WTC11 (cell line): Measurements from ENCODE around the gene OGFR. TPM values are rescaled to one million over a fixed set of nuclear protein-coding genes. Genes with fewer than 3 reads are reported as not detected.

Experiments used
- ATAC-seq: fragments of 200-7000 bp; cut with Tn5 transposase; 2 replicates; pipeline ENCODE4 v1.10.0; 2021; ENCODE audit warnings: mild to moderate bottlenecking, moderate library complexity
- CTCF ChIA-PET: fragments of 300-600 bp; sonication (Branson Sonifier 250); formaldehyde crosslinking; loops from one replicate; lab custom pipeline; 2021; ENCODE audit warnings: antibody characterized with exemption; lab: Charles Lee
- POLR2A ChIA-PET: fragments of 350-600 bp; sonication (Branson Sonifier 250); formaldehyde crosslinking; loops from one replicate; lab custom pipeline; 2021; ENCODE audit warnings: antibody characterized with exemption; lab: Charles Lee
- DNase-seq: peaks from one replicate; pipeline ENCODE4 v3.0.0; 2021; ENCODE audit warnings: low spot score
- H3K27ac Mint-ChIP-seq: 2 replicates; pipeline ENCODE4 v1.8.0; 2021; ENCODE audit warnings: mixed read lengths
- H3K27me3 Mint-ChIP-seq: 2 replicates; pipeline ENCODE4 v1.8.0; 2021; ENCODE audit warnings: low read depth, mild to moderate bottlenecking, moderate library complexity, mixed read lengths
- H3K36me3 Mint-ChIP-seq: 2 replicates; pipeline ENCODE4 v1.8.0; 2021; ENCODE audit warnings: mixed read lengths
- H3K4me1 Mint-ChIP-seq: 2 replicates; pipeline ENCODE4 v1.8.0; 2022; ENCODE audit warnings: mixed read lengths
- H3K4me3 Mint-ChIP-seq: 2 replicates; pipeline ENCODE4 v1.8.0; 2021; ENCODE audit warnings: mild to moderate bottlenecking, moderate library complexity, mixed read lengths
- H3K9me3 Mint-ChIP-seq: 2 replicates; pipeline ENCODE4 v1.8.0; 2021; ENCODE audit warnings: mixed read lengths
- AR ChIP-seq: fragments of 250-450 bp; sonication (Bioruptor Pico); IDR thresholded peaks from 2 replicates; pipeline ENCODE4 v1.9.0; 2021; ENCODE audit warnings: mild to moderate bottlenecking
- ATF1 ChIP-seq: sonication (generic); formaldehyde crosslinking; IDR thresholded peaks from 2 replicates; pipeline ENCODE4 v1.8.1; 2023; ENCODE audit warnings: mild to moderate bottlenecking, moderate library complexity, missing genetic modification reagents
- CREM ChIP-seq: sonication (generic); formaldehyde crosslinking; IDR thresholded peaks from 2 replicates; pipeline ENCODE4 v1.8.1; 2022; ENCODE audit warnings: mild to moderate bottlenecking, missing genetic modification reagents, moderate library complexity
- FOXJ3 ChIP-seq: sonication (generic); formaldehyde crosslinking; IDR thresholded peaks from 2 replicates; pipeline ENCODE4 v1.9.0; 2021; ENCODE audit warnings: missing genetic modification reagents, mild to moderate bottlenecking, borderline replicate concordance
- FOXK1 ChIP-seq: sonication (generic); formaldehyde crosslinking; IDR thresholded peaks from 2 replicates; pipeline ENCODE4 v1.8.0; 2022; ENCODE audit warnings: mild to moderate bottlenecking, moderate library complexity, missing genetic modification reagents
- HMGXB4 ChIP-seq: sonication (generic); formaldehyde crosslinking; IDR thresholded peaks from 2 replicates; pipeline ENCODE4 v1.8.1; 2023; ENCODE audit warnings: mild to moderate bottlenecking, moderate library complexity, missing genetic modification reagents
- JUN ChIP-seq: sonication (generic); formaldehyde crosslinking; IDR thresholded peaks from 2 replicates; pipeline ENCODE4 v1.8.0; 2023; ENCODE audit warnings: mild to moderate bottlenecking, missing genetic modification reagents
- KAT7 ChIP-seq: sonication (generic); formaldehyde crosslinking; IDR thresholded peaks from 2 replicates; pipeline ENCODE4 v1.8.1; 2023; ENCODE audit warnings: missing genetic modification reagents, mild to moderate bottlenecking, borderline replicate concordance
- MXD4 ChIP-seq: fragments of 250-450 bp; sonication (Bioruptor Pico); IDR thresholded peaks from 2 replicates; pipeline ENCODE4 v1.8.0; 2021; ENCODE audit warnings: mild to moderate bottlenecking, moderate library complexity, borderline replicate concordance
- RELA ChIP-seq: sonication (generic); formaldehyde crosslinking; IDR thresholded peaks from 2 replicates; pipeline ENCODE4 v1.8.1; 2022; ENCODE audit warnings: missing genetic modification reagents, mild to moderate bottlenecking, borderline replicate concordance
- SMAD4 ChIP-seq: sonication (generic); formaldehyde crosslinking; IDR thresholded peaks from 2 replicates; pipeline ENCODE4 v1.8.0; 2022; ENCODE audit warnings: mild to moderate bottlenecking, missing genetic modification reagents
- STAT6 ChIP-seq: sonication (generic); formaldehyde crosslinking; conservative IDR thresholded peaks from 2 replicates; pipeline ENCODE4 v1.8.1; 2023; ENCODE audit warnings: mild to moderate bottlenecking, low read depth, missing genetic modification reagents, moderate library complexity
- TEAD4 ChIP-seq: sonication (generic); formaldehyde crosslinking; IDR thresholded peaks from 2 replicates; pipeline ENCODE4 v1.8.0; 2022; ENCODE audit warnings: mild to moderate bottlenecking, missing genetic modification reagents
- ZNF263 ChIP-seq: sonication (generic); formaldehyde crosslinking; IDR thresholded peaks from 2 replicates; pipeline ENCODE4 v1.8.1; 2022; ENCODE audit warnings: low read depth, mild to moderate bottlenecking, moderate library complexity, missing genetic modification reagents
- ZNF671 ChIP-seq: fragments of 250-450 bp; sonication (Bioruptor Pico); IDR thresholded peaks from 2 replicates; pipeline ENCODE4 v1.8.0; 2021; ENCODE audit warnings: mild to moderate bottlenecking
- total RNA-seq: library from RNA; stranded (reverse); gene quantifications from 3 replicates; pipeline ENCODE4 v1.2.3, GENCODE V29; 2021
- TF ChIP-seq, protein P1 (sequence below): sonication (generic); formaldehyde crosslinking; IDR thresholded peaks from 2 replicates; pipeline ENCODE4 v1.8.1; 2023; ENCODE audit warnings: mild to moderate bottlenecking, missing genetic modification reagents, moderate library complexity
- TF ChIP-seq, protein P2 (sequence below): sonication (generic); formaldehyde crosslinking; IDR thresholded peaks from 2 replicates; pipeline ENCODE4 v1.8.1; 2022; ENCODE audit warnings: mild to moderate bottlenecking, missing genetic modification reagents, moderate library complexity, borderline replicate concordance
- TF ChIP-seq, protein P3 (sequence below): sonication (generic); formaldehyde crosslinking; IDR thresholded peaks from 2 replicates; pipeline ENCODE4 v1.8.0; 2023; ENCODE audit warnings: missing genetic modification reagents, mild to moderate bottlenecking, borderline replicate concordance

OGFR gene
- total RNA-seq, 1 experiment from 2014 or later = 43.3 TPM

- TF ChIP-seq ZNF671 = no peak
- TF ChIP-seq, protein P1, sequence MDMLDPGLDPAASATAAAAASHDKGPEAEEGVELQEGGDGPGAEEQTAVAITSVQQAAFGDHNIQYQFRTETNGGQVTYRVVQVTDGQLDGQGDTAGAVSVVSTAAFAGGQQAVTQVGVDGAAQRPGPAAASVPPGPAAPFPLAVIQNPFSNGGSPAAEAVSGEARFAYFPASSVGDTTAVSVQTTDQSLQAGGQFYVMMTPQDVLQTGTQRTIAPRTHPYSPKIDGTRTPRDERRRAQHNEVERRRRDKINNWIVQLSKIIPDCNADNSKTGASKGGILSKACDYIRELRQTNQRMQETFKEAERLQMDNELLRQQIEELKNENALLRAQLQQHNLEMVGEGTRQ (CRISPR knock-in tag) = no peak
- no peak for TF ChIP-seq CREM
- no peak for TF ChIP-seq MXD4 (CRISPR knock-in tag)
- no peak for TF ChIP-seq ZNF263 (CRISPR knock-in tag)
- TF ChIP-seq, protein P2, sequence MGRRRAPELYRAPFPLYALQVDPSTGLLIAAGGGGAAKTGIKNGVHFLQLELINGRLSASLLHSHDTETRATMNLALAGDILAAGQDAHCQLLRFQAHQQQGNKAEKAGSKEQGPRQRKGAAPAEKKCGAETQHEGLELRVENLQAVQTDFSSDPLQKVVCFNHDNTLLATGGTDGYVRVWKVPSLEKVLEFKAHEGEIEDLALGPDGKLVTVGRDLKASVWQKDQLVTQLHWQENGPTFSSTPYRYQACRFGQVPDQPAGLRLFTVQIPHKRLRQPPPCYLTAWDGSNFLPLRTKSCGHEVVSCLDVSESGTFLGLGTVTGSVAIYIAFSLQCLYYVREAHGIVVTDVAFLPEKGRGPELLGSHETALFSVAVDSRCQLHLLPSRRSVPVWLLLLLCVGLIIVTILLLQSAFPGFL = no peak
- TF ChIP-seq RELA = no peak
- TF ChIP-seq, protein P3, sequence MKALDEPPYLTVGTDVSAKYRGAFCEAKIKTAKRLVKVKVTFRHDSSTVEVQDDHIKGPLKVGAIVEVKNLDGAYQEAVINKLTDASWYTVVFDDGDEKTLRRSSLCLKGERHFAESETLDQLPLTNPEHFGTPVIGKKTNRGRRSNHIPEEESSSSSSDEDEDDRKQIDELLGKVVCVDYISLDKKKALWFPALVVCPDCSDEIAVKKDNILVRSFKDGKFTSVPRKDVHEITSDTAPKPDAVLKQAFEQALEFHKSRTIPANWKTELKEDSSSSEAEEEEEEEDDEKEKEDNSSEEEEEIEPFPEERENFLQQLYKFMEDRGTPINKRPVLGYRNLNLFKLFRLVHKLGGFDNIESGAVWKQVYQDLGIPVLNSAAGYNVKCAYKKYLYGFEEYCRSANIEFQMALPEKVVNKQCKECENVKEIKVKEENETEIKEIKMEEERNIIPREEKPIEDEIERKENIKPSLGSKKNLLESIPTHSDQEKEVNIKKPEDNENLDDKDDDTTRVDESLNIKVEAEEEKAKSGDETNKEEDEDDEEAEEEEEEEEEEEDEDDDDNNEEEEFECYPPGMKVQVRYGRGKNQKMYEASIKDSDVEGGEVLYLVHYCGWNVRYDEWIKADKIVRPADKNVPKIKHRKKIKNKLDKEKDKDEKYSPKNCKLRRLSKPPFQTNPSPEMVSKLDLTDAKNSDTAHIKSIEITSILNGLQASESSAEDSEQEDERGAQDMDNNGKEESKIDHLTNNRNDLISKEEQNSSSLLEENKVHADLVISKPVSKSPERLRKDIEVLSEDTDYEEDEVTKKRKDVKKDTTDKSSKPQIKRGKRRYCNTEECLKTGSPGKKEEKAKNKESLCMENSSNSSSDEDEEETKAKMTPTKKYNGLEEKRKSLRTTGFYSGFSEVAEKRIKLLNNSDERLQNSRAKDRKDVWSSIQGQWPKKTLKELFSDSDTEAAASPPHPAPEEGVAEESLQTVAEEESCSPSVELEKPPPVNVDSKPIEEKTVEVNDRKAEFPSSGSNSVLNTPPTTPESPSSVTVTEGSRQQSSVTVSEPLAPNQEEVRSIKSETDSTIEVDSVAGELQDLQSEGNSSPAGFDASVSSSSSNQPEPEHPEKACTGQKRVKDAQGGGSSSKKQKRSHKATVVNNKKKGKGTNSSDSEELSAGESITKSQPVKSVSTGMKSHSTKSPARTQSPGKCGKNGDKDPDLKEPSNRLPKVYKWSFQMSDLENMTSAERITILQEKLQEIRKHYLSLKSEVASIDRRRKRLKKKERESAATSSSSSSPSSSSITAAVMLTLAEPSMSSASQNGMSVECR (CRISPR knock-in tag) = no peak
- no peak for TF ChIP-seq SMAD4 (CRISPR knock-in tag)
- TF ChIP-seq KAT7 (CRISPR knock-in tag) = no peak
- TF ChIP-seq ATF1 (CRISPR knock-in tag) = no peak
- TF ChIP-seq HMGXB4 (CRISPR knock-in tag) = no peak
- TF ChIP-seq AR (CRISPR knock-in tag) = no peak
- no peak for TF ChIP-seq FOXJ3 (CRISPR knock-in tag)
- TF ChIP-seq FOXK1 (CRISPR knock-in tag) = no peak
- TF ChIP-seq JUN (CRISPR knock-in tag) = no peak
- no peak for TF ChIP-seq TEAD4 (CRISPR knock-in tag)
- TF ChIP-seq STAT6 (CRISPR knock-in tag) = no peak
- TF ChIP-seq, all 79 proteins: peak for 0
- H3K9me3 Mint-ChIP-seq = peaks cover 8% of the 10 kb centered on the region
- no peak overlapping the region for H3K27ac Mint-ChIP-seq
- H3K27me3 Mint-ChIP-seq = no peaks in the 10 kb centered on the region
- CTCF ChIA-PET = interaction anchor here (0.7 to 1.8 kb wide), 2 partner anchors 19 to 718 kb away, joined by 3 read pairs; no protein-coding TSS in a partner anchor
- ATAC-seq (no peak), DNase-seq (no peak)
- peaks cover 32% of the 10 kb centered on the region for H3K36me3 Mint-ChIP-seq
- POLR2A ChIA-PET = no interaction called here
- peaks cover 13% of the 10 kb centered on the region for H3K4me1 Mint-ChIP-seq
- no peak overlapping the region for H3K4me3 Mint-ChIP-seq
Measured at GRCh38 chr20:62841705-62842212, 37.1 kb downstream of the OGFR start.
